ENCODE data around the gene JOSD1.
"Not testable (repeated sequence)": the region's sequence is repeated elsewhere in the genome, so short reads cannot be mapped to it uniquely, and the experiment has no call there.

JOSD1 gene

DNA sequence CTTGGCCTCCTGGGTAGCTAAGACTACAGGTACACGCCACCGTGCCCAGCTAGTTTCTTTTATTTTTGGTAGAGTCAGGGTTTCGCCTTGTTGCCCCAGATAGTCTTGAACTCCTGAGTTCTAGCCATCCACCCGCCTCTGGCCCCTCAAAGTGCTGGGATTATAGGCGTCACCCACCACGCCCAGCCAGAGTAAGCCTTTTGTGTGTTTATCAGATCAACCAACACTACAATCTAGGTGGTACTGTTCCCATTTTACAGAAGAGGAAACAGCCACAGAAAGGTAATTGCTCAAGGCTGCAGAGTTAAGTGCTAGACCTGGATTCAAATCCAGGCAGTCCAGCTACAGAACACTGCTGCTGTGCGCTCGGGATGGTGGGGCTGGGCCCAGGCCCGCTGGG, 15.8 kb downstream of the JOSD1 start:
- DNase-seq (ENCODE audit: low spot score), result no peak

DNA sequence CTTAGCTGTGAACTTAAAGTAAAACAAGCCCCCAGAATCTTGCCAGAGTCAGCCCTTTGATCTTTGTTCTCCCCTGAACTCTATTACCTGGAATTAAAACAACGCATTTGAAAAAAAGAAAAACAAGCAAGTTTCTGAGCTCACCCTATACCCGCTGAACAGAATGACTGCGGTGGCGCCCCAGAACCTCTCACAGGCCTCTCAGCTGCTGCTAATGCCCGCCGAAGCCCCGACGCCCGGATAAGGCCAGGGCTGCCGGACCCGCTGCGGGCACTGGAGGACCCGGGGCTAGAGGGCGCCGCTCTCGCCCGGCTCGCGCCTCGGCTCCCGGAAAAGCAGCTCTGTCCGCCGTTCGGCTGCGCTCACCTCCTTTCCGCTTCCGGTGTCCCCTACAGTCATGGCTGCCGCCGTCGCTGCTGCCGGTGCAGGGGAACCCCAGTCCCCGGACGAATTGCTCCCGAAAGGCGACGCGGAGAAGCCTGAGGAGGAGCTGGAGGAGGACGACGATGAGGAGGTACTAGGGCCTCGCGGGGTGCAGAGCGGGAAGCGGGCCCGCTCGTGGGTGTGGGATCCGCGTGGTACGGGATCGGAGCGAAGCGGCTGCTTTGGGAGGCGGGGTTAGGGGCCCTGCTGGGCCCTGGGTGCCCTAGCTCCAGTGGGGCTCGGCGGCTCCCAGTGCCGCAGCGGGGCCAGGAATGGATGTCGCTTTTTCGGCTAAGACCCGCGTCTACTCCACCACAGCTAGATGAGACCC, 19.0 kb downstream of the JOSD1 start, which contains the start of gene TOMM22:
TOMM22 (plus strand) TSS at position 376 of the 754 bp plus-strand sequence; CDS start at position 398, 22 bp downstream.
- peak; percentile 90 for DNase-seq (ENCODE audit: low spot score)

DNA sequence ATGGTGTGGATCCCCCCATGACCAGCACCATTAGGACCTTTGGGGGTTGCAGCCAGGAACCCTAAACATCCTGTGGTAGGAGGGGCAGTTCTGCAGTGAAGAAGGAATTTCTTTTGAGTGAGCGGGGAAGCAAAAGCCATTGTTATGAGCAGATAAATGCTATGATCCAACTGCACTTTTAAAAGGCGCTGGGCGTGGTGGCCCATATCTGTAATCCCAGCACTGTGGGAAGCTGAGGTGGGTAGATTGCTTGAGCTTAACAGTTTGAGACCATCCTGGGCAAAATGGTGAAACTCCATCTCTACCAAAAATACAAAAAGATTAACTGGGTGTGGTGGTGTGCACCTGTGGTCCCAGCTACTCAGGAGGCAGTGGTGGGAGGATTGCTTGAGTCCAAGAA, 24.9 kb downstream of the JOSD1 start:
- no peak for DNase-seq (ENCODE audit: low spot score)

DNA sequence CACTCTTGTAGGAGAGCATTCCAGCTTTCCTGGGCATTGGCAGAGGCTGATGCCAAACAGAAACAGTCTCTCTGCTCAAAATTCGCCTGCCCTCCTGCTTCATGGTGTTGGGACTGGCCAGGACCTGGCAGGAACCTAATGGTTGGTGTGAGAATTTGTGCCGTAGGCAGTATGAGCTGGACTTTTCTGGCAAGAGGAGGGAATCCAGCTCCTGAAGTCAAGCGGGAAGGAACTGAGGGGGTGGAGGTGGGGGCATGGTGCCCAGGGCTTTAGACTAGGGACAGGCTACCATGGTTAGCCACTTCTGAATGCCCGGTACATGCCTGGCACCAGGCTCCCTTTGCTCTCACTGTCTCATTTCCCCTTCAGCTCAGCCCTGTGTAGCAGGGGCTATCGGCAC, 25.9 kb downstream of the JOSD1 start:
- no peak for DNase-seq (ENCODE audit: low spot score)

DNA sequence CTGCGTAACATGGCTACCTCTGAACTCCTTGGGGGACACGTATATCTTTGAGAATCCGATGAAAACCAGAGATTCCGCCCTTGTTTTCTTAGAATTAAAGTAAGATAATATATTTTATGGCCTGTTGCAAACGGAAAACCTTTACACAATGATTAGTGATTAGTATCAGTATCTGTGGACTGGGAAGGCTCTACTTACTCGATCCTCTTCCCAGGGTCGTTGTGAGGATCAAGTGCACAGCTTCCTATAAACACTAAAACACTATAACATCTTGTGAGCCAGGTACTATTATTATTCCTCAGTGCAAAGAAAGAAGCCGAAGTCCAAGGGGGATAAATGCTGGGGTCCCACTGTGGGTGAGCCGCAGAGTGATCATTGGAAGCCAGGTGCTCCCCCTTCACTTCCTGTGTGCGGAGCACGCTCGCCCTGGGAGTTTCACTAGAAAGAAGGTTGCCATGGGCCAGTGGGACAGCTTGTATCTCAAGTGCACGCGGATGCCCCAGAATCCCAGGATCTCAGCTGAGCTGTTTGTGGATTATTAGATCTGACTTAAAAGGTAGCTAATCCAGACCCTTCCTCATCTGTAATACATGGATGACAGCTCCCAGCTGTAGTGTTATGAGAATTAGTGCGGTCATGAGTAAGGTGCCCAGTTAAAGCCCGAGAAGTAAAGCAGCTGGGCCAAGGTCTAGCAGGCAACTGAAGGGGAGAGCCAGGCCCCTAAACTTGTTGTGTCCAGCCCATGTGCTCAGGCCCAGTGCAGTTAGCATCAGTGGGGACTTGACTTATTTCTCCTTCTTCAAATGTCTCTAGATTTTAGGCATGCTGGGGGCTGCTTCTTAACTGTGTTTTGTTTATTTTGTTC, 43.5 kb downstream of the JOSD1 start:
- DNase-seq (ENCODE audit: low spot score), result peak; percentile 63

DNA sequence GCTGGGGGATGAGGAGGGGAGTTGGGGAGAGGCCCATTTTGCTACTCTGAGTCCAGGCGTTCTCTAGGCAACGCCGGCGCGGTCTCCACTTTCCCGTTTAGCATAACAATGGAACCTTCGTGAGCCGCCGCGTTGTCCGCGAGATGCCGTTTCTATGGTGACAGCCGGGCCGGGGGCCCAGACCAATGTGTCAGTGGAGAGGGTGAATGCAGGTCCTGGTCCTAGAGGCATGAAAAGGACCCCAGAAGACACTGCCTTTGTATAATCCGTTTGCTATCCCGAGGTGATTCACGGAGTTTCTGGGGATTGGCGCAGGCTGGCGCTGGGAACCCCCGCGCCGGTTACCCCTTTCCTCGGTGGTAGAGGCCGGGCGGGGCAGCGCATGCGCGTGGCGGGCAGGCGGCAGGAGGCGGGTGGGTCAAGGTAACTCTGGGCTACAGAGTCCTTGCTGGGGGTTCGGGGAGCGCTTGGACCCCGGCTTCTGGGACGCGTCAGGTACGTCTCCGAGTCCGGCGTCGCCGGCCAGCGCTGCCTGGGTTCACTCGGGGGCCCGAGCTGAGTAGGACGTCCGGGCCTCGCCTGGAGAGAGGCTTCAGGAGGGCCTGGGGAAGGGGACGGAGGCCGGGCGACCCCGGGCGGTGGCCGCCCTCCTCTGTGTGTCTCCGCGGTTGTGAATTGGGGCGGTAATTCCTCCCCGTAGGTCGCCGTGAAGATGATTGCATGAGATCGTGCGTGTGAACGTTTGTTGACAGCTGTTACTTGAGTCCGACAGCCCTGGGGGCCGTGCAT, 44.3 kb downstream of the JOSD1 start, which contains the start of the genes CBY1 and FAM227A:
CBY1 (plus strand) TSS at position 383 of the 789 bp plus-strand sequence. CDS start 11,417 bp downstream, outside the sequence.
FAM227A (minus strand) TSS at position 137 of the 789 bp plus-strand sequence. CDS start 6,224 bp downstream, outside the sequence.
- DNase-seq (ENCODE audit: low spot score), result peak; percentile 92

DNA sequence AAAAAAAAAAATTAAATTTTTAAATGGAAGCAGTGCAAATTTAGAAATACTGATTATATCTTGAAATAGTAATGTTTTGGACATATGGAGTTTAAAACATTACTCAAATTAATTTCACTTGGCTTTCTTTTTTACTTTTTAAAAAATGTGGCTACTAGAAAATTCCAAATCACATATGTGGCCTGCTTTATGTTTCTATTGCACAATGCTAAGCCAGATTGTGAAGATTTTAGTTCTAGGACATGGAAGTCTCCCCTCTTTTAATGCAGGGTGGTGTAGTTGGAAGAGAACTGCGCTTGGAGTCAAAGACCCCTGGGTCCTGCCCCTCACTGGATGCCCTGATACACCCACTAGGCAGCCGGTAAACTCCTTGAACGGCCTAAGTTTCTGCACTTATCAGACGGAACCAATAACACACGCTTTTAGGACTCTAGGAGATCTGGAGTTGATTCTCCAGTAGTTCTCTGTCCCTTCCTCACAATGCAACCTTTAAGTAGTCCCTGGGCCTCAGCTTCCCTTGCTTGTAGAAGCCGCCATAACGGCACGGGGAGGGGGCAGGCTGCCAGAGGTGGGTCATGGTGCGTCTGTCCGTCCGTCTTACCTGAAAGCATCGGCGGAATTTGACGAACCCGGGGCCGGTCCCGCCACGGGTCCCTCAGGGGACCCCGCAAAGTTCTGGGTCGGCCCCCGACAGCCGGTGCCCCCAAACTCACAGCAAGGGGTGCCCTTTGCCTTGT, 45.1 kb downstream of the JOSD1 start:
- peak; percentile 30 for DNase-seq (ENCODE audit: low spot score)

DNA sequence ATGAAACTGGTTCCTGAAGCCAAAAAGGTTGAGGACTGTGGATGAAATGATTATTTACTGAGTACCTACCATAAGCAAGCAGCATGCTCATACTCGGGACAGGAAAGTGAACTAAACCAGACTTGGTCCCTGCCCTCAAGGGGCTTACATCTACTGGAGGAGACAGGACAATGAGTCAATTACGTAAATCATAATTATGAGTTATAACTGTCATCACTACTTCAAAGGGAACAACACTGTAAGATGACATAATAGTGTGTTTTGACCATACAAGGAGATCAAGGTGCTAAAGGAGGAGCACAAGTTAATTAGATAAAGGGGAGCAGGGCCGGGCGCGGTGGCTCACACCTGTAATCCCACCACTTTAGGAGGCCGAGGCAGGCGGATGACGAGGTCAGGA, 47.0 kb downstream of the JOSD1 start:
- DNase-seq (ENCODE audit: low spot score), result peak; percentile 63

DNA sequence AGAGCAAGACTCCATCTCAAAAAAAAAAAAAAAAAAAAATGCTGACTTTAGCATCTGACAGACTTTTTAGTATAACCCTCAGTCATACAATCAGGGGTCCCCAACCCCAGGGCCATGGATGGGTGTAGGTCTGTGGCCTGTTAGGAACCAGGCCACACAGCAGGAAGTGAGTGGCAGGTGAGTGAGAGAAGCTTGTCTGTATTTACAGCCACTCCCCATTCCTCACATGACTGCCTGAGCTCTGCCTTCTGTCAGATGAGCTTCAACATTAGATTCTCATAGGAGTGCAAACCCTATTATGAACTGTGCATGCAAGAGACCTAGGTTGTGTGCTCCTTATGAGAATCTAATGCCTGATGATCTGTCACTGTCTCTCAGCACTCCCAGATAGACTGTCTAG, 47.9 kb downstream of the JOSD1 start:
- no peak for DNase-seq (ENCODE audit: low spot score)

DNA sequence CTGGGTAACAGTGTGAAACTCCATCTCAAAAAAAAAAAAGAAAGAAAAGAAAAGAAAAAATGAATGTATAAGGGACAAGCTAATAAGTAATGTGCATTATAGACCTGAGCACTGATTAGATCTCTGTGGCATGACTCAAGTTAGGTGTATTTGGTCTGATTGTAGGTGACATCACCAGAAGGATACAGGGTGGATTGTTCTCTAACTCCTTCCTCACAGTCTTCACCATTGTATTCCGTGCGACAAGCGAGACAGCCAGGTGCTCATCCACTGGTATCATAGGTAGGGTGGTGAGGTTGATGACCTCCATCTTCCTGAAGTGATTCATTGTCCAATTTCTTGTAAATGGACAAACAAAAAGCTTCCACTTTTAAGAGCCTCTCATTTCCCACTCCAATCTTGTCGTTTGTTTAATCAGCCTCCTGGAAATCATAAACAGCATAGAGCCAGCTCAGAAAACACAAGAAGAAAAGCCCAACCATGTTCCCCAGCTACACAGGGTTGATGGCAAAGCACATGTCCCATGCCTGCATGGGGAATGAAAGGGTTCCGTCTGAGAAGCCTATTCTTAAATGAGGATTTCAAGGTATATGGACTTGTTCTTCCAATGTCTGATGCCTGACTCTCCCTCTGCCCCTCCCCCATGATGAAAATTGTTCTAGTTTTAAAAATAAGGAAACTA, 50.8 kb downstream of the JOSD1 start:
- DNase-seq (ENCODE audit: low spot score), result no peak

DNA sequence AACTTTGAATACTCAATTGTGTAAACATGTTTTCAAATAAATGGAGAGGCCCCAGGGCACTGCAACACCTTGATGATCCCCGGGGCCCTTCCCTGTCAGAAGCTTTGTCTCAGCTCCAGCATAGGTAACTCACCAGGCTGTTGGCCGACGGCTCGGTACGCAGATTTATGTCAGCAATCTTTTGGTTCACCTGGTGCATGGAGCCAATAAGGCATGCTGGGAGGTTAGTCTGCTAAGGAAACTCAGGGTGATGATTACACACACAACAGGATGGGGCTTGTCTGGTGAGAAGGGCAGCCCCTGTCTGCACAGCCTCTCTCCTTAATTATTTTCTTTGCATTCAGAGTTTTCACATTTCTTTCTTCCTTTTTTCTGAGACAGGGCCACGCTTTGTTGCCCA, 55.3 kb downstream of the JOSD1 start:
- no peak for DNase-seq (ENCODE audit: low spot score)

DNA sequence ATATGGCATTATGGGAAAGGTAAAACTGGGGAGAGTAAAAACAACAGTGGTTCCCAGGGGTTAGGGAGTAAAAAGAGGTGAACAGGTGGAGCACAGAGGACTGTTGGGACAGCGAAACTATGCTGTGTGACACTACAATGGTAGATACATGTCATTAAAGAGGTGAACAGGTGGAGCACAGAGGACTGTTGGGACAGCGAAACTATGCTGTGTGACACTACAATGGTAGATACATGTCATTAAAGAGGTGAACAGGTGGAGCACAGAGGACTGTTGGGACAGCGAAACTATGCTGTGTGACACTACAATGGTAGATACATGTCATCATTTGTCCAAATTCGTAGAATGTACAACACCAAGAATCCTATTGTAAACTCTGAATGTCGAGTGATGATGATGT, 56.5 kb downstream of the JOSD1 start:
- DNase-seq (ENCODE audit: low spot score), result not testable (repeated sequence)

DNA sequence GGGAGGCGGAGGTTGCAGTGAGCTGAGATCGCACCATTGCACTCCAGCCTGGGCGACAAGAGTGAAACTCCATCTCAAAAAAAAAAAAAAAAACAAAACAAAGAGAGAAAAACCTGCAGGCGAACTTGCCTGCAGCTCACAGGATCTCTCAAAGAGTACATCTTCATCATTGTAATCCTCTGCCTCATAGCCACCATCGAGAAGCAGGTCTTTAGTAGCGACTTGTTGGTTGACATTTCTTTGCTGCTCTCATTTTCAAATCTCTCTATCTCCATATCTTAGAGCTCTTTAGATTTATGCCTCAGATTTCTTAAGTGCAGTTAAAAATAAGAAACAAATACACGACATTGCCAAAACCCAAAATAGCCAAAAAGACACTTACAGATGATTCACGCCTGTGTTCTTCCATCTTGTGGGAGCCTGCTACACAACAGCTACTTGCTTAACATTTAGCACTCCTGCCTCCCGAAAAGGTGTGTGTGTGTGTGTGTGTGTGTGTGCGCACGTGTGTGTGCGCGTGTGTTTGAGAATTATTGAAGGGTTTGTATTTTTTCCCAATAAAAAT, 59.2 kb downstream of the JOSD1 start:
- DNase-seq (ENCODE audit: low spot score), result no peak

DNA sequence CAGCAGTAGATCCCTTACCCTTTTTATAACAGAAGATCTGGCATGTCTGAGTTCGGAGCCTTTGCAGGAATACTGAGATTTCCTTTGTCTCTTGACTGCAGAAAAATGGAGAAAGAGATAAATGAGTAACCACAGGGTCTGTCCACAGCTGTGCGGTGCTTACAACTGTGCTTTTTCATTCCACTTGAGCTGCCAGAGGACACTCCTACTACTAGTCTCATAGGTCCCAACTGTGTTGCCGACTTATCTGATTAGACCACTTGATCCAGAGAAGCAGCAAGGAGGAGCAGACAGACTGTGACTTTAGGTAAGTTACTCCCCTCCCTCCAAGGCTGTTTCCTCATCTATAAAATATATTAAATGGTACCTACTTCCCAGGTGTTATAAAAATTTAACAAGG, 62.0 kb downstream of the JOSD1 start:
- DNase-seq (ENCODE audit: low spot score), result no peak

DNA sequence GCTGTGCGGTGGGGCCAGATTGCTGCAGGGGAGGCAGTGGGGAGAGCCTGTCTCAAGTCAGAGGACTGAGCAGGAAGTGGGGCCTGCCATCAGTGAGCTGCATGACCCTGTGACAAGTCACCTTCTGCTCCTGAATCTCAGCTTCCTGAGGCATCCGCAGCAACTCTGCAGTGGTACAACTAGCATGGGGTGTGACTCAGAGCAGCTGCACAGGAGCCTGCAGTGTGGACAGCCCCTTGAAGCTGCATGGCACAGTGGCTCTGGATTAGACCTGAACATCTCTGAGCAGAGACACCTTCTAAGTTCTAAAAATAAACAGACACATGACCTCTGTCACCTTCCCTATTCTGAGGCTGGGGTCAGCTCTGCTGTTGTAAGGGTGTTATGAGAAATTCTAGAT, 62.5 kb downstream of the JOSD1 start:
- DNase-seq (ENCODE audit: low spot score), result no peak

Measured in RKO (cell line).